ENCODE measurements around the gene RIMBP2.

DNA sequence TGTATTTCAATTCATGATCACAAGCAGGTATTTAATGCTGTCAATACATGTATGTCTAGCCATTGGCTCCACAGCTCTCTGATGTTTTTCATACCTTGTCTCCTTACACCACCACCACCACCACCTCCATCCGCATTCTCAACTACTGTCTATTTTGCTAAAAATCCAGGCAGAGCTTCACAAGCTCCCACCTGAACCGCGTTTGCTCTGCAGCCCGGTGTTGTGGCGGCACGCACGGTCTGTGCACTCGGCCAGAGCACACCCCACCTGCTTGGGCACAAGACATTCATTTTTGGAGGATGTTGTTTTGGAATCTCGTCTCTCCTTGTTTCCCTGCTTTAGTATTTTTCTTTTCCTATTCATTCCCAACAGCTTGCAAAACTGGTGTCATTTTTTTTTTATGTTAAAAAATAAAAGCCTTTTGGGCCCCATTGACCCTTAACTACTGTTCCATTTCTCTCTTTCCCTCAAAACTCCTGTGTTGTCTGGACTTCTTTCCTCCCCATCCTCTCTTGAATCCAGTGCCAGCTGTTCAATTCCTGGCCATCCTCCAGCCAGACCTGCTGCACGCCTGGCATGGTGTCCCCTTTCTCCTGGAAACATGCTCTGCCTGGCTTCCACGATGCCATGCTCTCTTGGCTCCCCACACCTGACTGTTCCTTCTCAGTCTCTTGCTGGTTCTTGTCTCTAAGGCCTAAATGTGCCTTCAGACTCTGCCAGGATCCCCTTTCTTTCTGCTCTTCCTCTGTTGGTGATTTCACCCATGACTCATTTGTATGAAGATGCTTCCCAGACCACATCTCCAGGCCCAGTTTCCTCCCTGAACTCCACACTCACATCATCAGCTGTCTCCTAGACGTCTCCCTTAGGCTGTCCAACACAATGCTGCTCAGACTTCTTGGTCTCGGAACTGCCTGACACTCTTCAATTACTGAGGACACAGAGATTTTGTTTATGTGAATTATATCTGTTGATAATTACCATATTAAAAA lies 340.5 kb downstream of the RIMBP2 start:
- TF ChIP-seq, protein P1, sequence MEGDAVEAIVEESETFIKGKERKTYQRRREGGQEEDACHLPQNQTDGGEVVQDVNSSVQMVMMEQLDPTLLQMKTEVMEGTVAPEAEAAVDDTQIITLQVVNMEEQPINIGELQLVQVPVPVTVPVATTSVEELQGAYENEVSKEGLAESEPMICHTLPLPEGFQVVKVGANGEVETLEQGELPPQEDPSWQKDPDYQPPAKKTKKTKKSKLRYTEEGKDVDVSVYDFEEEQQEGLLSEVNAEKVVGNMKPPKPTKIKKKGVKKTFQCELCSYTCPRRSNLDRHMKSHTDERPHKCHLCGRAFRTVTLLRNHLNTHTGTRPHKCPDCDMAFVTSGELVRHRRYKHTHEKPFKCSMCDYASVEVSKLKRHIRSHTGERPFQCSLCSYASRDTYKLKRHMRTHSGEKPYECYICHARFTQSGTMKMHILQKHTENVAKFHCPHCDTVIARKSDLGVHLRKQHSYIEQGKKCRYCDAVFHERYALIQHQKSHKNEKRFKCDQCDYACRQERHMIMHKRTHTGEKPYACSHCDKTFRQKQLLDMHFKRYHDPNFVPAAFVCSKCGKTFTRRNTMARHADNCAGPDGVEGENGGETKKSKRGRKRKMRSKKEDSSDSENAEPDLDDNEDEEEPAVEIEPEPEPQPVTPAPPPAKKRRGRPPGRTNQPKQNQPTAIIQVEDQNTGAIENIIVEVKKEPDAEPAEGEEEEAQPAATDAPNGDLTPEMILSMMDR (IDR thresholded peaks at IDR 0.05), result no peak
- TF ChIP-seq EZH2 (IDR thresholded peaks at IDR 0.05), result no peak
- no peak for TF ChIP-seq EZH2phosphoT487 (IDR thresholded peaks at IDR 0.05)
